Stimulated activated CD4-positive, alpha-beta T cell treated with anti-CD3 and anti-CD28 coated beads, Interleukin-4, amount 100 ng/mL, for 48 hours (primary cell): Measurements from ENCODE around the gene PTGS1.
A peak's percentile ranks its signal among the peaks of the same experiment; 100 is the strongest.
"Not testable (repeated sequence)": the region's sequence is repeated elsewhere in the genome, so short reads cannot be mapped to it uniquely, and the experiment has no call there.

Source experiments
- DNase-seq, 2 donors: peaks; one replicate each; pipeline ENCODE4 v3.0.0-alpha.2; 2020; ENCODE audit warnings: low read depth in 2 of 2

Gene PTGS1

DNA sequence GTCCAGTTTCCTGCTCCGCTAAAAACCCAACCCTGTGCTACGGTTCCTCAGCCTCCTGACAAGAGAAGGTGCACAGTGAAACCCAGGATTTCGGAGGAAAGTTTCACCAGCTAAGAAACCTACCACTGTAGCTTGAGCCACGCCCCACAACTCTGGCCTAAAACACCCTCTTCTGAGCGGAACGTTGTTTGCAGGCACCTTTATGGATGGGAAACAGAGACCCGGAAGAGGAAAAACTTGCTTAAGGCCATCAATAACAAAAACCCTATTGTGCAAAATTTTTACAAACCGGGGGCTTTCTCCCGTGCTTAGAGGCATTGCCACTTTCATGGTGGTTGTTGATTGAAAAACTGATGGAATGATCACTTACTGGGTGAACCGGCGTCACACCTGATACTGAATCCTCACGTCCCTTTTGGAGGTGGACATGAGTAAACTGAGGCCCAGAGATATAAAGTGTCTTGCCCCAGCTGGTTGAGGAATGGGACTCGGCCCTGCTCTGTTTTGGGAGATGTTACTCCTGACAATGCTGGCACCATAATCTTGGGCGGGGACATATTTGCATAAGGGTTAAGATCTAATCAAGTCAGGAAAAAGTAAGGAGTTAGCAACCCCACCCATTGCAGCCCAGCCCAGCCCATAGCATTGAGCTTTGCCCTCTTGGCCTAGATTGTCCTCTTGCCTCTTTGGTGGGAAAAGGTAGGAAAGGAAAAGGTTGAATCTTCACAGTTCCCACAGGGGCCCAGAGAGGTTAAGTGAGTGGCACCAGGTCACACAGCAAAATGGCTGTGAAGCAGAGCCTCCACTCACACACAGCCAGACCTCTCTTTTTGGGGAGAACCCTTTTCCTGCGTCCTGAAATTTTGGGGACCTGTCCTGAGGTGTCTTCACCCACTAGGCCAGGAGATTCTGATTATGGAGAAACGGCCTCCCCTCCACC is 23.2 kb upstream of the PTGS1 start:
- peak in 1 of 2 donors; percentile 14 for DNase-seq

DNA sequence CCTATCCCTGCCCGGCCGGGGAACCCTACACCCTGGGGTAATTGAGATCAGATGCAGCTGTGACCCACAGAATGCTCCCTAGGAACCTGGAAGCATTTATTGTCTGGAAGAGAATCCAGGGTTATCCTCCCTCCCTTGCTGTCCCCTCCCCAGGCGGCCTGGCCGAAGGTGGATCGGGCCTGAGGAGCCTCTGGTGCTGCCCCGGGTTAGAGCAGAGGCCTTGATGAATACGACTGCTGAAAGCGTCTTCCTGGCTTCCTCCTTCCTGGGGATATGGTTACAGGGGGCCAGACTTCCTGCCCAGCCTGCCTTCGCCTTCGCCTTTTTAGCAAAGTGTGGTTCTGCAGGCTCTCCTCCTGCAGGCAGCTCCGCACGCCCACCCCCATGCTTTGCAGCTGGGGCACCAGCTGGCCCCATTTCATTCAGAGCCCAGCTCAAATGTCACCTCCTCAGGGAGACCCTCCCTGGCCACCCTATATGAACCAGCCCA is 22.5 kb upstream of the PTGS1 start:
- DNase-seq, result no peak

DNA sequence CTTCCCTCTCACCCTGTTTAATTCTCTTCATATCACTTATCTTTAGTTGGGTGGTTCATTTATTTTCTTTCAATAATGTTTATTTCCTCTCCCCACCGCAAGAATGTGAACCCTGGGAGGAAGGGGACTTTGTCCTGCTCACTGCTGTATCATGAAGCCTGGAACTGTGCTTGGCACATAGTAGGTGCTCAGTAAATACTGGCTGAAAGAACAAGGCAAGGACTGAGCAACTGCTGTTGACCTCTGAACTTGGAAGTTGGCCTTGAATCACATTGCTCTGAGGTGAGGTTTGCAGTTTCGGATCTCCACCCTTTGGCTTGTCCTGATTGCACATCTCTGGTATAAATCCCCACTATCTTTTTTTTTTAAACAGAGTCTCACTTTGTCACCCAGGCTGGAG is 22.0 kb upstream of the PTGS1 start:
- no peak for DNase-seq

GRCh38 chr9:122349201-122349600 is 21.6 kb upstream of the PTGS1 start:
- DNase-seq, result no peak

DNA sequence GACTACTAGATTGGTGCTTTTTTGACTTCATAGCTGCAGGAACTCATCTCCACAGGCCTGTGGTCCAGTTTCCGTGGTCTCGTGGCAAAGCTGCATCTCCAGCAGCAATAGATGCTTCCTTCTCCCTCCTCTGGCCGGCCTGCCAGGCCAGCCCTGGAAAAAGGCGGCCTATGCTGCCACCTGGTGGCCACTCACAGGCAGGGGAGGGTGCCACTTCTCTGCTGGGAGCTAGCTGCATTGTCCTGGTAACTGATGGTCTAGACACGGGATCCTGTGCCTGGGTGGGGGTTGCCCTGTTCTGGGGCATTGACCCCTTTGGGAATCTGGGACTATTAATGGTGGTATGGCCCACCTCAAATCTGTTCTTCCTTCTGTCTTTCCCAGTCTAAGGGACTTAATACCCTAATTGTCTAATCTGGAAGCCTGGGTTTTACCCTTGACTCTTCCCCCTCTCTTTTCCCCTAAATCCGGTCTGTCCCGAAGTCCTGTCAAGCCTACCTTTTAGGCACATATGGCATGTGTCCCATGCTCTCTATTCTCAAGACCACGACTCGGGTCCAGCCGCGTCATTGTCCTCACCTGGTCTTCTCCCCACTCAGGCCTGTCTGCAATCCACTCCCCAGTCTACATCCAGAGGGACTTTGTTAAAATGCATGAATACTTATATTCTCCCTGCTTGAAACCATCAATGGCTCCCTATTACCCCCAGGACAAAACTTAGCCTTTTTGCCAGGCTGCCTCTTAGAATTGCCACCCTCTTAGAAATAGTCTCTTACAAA is 20.1 kb upstream of the PTGS1 start:
- DNase-seq, result peak; percentile 72 to 78

DNA sequence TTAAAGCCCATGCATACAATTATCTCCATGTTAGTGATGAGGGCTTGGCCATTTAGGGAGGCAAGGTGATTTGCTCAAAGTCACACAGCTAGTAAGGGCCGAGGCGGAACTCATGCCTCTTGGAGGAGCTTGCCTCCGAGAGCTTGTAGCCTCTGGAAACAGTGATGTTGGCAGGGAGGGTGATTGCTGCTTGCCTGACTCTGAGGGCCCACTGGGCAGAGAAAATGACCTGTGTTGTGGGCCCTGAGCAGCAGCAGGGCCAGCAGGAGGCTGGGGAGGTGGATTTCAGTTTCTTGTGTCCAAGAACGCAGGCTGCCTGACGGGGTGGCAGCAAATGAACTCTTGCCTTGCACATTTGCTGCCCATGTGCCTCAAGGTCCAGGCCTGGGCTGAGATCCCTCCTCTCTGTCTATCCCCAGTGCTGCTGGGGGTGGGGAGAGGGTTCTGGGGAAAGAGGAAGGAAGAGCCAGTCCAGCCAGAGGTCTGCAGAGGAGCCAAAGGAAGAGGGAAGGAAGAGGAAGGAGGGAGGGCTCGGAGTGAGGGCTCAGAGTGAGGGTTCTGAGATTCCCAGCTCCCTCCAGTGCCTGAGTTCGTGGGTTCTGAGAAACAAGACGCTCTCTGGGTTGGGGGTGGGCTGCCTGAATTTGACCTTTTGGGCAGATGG is 16.2 kb upstream of the PTGS1 start:
- DNase-seq, result no peak

- DNase-seq, result no peak
Measured at GRCh38 chr9:122355336-122355875, 15.4 kb upstream of the PTGS1 start.

DNA sequence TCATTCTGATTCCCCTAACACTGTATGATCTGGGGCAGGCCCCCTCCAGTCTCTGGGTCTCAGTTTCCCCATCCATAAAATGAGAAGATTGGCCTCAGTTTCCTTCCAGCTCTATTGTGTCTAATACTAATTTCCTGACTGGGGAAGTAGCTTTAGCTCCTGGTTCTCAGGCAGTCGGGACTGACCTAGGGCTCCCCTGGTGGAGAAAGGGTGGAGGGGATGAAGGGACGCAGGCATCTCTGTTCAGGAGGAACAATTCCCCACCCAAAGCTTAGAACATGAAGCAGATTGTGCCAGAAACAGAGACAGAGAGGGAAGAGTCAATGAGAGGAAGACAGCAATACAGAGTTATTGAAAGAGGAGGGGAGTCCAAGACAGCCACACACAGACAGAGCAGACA is 14.2 kb upstream of the PTGS1 start:
- DNase-seq, result no peak

- DNase-seq, result no peak
Measured at GRCh38 chr9:122360891-122361290, 9.9 kb upstream of the PTGS1 start.

DNA sequence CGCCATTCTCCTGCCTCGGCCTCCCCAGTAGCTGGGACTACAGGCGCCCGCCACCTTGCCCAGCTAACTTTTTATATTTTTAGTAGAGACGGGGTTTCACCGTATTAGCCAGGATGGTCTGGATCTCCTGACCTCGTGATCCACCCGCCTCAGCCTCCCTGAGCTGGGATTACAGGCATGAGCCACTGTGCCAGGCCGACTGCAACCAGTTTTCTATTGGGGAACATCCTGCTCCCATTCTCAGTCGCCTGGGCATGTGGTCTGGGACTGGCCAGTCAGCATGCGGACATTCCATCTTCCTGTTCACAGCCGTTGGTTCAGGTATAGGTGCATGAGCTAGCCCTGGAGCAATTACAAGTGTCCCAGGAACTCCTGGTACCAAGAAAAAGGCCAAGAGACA is 7.7 kb upstream of the PTGS1 start:
- DNase-seq, result not testable (repeated sequence)

DNA sequence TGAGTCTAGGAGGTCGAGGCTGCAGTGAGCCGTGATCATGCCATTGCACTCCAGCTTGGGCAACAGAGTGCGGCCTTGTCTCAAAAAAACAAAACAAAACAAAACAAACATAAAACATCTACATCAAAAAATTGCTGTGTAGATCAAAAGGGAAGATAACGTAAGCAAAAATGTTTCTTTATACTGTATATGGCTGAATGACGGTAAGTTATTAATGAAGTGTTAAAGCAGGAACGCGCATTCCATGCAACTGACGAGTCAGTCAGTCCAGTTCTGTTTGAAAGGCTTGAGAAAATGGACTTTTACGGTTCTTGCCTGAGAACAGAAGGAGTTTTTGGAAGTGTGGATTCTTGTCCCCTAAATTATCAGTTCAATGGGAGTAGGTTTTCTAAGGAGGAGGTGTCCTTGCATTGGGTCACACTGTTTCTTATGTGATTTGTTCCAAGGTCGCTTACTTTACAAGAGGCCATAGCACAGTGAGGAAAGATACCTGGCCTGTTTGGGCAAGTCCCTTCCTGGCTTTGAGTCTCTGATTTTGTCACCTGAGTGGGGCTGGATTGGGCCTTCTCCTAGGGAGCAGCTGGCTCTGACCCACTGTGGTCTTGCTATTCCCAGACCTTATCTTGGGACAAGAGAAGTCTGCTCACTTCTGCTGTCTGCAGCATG is 6.6 kb upstream of the PTGS1 start:
- no peak for DNase-seq

GRCh38 chr9:122364783-122365150 is 6.1 kb upstream of the PTGS1 start:
- DNase-seq, result no peak

DNA sequence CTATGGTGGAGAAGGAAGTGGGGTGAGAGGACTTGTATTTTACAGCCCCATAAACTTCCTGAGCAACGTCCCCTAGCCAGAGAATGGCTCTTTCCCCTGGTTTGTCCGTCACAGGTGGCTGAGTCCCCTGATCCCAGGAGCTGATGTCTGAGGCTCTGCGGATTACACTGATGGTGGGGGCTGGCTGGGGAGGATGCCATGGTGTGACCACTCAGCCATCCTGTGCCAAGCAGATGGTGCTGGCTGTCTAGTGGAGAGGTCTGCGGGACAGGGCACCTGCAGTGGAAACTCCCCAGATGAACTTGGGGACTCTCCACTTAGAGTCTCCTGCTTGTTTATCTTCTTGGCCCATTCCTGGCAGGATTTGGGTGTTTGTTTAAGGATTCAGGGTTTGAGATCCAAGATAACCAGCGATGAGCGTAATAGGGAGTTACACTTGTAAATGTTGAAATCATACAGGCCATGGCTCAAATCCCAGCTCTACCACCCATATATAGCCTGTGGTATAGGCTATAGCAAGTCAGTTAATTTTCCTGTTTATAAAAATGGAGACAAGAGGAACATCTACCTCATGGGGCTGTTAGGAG is 4.7 kb upstream of the PTGS1 start:
- no peak for DNase-seq

- DNase-seq, result no peak
Measured at GRCh38 chr9:122367065-122367464, 3.8 kb upstream of the PTGS1 start.

DNA sequence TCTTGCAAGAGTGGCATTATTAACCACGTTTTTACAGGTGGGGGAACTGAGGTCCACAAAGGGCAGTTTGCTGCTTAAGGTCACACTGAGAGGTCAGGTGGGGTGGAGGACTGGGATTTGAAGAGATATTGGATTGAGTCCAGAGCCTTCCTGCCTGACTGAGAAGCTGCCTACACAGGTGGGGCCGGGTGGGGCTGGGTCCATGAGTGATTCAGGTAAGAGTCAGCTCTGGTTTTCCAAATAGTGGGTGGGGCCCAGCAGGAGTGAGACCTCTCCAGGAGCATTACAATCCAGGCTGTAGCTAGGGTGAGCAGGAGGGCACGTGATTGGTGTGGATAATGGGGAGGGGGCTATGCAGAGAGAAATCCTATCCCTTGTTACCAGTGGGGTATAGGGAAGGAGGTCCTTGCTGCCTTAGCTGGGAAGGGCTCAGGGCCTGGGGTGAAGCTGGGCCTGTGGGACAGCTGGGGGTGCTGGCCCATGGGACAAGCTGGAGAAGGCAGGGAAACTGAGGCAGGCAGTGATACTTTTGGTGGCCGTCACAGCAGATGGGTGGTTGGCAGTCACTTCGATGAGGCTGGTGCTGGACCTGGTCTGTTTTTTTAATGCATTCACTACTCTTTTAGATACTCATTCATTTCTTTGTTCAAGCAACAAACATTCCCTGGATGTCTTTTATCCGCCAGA is 2.9 kb upstream of the PTGS1 start:
- DNase-seq, result no peak

GRCh38 chr9:122368642-122369041 is 2.2 kb upstream of the PTGS1 start:
- no peak for DNase-seq

- no peak for DNase-seq
Measured at GRCh38 chr9:122370303-122370702, 521 bp upstream of the PTGS1 start.

- DNase-seq, result no peak
Measured at GRCh38 chr9:122371846-122372245, 1.0 kb downstream of the PTGS1 start.

GRCh38 chr9:122372856-122373845 is 2.3 kb downstream of the PTGS1 start:
- no peak for DNase-seq
